GM19452 (cell line): Measurements from ENCODE around the gene R3HCC1L.

ENCODE experiments used
- ATAC-seq: cut with Tn5 transposase; IDR thresholded peaks from one replicate; pipeline ENCODE4 v1.9.1; 2021; ENCODE audit not compliant: unreplicated experiment

The R3HCC1L gene

GRCh38 chr10:98134431-98135221 is at the start of gene R3HCC1L:
R3HCC1L (plus strand) TSS chr10:98134657; CDS start chr10:98208115, 73,458 bp downstream.
- ATAC-seq, result peak; percentile 84

- ATAC-seq, result no peak
Measured at GRCh38 chr10:98085238-98085637, 49.2 kb upstream of the R3HCC1L start.

- no peak for ATAC-seq
Measured at GRCh38 chr10:98086837-98087708, 47.4 kb upstream of the R3HCC1L start.

DNA sequence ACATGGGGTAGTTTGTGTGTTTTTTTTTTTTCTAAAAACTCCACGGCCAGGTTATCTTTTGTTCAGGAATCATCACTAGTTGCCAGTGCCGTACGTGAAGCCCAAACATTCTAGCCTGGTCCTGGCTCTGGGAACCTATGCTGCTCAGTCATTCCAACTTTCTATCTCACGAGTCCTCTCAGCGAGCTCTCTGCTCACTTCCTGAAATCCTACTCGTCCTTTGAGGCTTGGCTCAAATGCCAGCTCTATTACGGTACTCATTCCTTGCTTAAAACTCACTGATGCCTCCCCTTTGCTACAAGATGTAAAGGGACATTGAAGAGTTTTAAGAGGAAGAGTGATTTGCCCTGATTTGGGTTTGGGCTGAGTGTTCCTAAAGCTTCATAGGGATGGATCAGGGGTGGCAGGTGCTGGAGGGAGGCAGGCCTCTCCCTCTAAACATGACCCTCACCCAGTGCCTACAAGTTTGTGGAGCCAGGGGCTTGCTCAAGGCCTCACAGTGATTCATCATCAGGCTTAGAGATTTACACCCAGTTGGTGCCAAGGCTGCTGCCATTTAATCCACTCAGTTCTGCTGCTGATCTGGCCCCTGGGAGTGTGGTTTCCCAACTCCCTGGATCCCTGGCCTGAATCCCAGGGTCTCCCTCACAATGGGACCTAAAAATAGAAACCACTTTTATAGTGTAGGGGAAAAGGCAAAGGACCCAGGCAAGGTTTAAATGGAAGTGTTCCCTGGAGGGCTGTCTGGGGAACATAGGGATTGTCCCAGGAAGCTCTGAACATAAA is 46.1 kb upstream of the R3HCC1L start:
- no peak for ATAC-seq

DNA sequence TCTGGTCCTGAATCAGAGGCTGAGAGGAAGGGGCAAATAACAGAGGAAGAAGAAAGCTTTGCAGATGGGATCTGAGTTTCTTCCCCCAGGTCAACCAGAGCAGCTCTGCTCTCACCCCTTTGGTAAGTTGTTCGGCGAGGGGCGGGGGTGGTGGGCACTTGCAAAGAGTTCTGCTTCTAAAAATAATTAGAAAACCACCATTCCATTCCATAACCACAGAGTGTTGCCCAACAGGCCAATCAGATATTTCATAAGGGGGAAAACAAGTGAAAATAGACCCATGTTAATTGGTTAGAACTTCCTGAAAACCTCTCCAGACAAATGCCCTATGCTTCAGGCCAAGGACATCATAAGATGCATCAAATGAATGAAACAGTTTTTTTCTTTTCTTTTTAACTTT is 43.6 kb upstream of the R3HCC1L start:
- ATAC-seq, result no peak

GRCh38 chr10:98096316-98096715 is 38.1 kb upstream of the R3HCC1L start:
- no peak for ATAC-seq

GRCh38 chr10:98096731-98097130 is 37.7 kb upstream of the R3HCC1L start:
- ATAC-seq, result no peak

- no peak for ATAC-seq
Measured at GRCh38 chr10:98097175-98097574, 37.3 kb upstream of the R3HCC1L start.

- ATAC-seq, result no peak
Measured at GRCh38 chr10:98097616-98098015, 36.8 kb upstream of the R3HCC1L start.

DNA sequence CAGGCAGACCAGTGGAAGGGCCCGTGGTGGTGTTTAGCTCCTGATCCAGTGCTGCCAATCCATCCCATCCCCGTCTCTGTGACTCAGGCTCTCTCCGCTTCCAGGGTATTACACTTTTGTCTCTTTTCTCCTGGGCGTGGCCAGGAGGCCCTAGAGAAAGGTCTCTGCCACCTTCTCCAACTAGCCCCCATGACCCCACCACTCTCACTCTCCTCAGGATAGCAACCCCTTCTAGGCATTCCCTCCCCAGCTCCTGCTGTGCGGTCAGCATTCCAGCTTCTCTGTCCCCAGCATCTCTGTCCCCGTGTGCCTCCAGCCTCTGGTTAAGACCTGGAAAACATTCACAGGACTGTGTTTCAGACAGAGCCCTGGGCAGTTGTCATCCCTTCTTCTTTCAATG is 36.2 kb upstream of the R3HCC1L start:
- ATAC-seq, result no peak

- no peak for ATAC-seq
Measured at GRCh38 chr10:98100476-98100875, 34.0 kb upstream of the R3HCC1L start.

GRCh38 chr10:98101366-98101765 is 33.1 kb upstream of the R3HCC1L start:
- no peak for ATAC-seq

- ATAC-seq, result no peak
Measured at GRCh38 chr10:98104125-98104524, 30.3 kb upstream of the R3HCC1L start.

DNA sequence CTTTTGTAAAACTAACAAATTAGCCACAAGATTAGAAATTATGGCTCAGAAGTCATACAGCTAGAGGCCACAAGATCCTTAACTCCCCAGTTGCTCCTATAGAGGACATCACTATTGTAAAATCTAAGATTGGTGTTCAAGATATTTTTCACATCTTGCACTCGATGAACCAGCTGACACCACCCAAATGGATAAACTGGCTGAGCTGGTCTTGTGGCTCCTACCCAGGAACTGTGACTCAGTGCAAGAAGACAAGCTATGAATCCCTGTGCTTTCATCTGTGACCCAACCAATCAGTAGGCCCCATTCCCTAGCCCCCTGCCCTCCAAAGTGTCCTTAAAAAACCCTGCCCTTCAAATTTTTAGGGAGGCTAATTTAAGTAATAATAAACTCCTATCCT is 27.9 kb upstream of the R3HCC1L start:
- no peak for ATAC-seq

DNA sequence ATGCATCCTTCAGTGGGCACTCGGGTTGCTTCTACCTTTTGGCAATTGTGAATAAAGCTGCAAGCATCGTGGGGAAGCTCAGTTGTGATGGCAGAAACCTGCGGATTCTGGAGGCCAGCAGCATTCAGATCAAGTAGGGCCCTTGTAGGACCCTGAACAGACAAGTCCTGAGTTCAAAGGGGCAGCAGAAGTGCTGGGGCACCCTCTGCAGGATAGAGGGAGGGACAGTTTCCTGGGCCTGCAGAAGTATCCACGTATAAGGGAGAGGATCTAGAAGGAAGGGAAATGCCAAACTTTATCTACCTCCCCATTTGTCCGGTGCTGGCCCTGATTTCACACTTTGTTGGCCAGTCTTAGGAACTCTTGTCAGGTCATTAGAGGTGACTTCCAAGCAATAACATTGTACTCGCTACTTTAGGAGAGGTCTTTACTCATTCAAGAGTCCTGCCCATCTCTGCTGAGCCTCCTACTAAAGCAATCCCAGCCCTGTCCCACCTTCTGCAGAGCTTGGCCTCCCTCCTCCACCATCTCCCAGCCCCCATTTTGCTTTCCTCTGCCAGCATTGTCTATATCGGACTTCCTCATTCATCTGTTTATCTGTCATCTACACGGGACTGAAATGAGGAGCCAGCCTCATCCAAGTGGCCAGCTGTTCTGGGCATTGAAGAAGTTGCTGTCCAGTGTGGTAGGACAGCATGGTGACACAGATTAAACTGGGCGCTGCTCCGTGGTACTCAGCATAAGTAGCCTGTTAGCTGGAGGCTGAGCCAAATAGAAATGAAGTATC is 26.6 kb upstream of the R3HCC1L start:
- ATAC-seq, result no peak

DNA sequence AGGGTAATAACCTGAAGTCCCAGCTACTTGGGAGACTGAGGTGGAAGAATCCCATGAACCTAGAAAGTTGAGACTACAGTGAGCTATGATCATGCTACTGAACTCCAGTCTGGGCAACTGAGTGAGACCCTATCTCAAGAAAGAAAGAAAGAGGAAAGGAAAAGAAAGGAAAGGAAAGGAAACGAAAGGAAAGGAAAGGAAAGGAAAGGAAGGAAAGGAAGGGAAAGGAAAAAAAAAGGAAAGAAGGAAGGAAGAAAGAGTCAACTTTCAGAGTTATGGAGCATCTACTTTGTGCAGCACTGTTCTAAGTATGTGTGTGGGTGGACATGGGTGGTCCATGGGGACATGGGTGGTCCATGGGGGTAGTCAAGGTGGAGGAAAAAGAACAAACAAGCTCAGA is 24.1 kb upstream of the R3HCC1L start:
- no peak for ATAC-seq

DNA sequence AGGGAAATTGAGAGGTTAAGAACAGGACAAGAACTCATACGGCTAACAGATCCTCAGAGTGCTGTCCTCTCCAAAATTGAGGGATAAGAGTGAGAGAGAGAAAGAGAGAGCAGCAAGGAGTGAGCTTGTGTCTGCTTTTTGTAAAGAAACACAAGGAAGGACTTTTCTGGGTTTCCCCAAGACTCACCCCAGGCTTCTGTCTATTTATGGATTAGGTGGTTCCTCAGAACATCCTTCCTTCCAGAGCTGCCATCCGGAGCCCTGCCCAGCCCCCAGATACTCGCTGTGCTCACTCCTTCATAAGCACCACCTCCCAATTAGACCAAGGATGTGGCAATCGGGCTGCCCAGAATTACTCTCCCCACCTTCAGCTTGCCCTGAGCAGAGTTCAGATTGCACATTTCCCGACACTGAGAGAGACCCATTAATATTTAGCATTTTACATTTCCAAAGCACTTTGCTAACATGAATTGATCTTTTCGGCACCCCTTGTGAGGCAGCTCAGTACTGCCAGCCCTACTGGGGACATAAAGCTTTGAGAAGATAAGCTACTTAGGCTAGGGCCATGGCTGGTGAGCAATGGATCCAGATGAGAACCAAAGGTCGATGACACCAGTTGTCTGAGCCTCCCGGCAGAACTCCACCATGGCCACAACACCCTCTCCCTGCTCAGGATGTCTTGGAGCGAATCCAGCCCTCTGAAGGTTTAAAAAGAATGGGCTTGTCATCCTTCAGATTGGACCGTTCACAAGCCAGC is 19.2 kb upstream of the R3HCC1L start:
- ATAC-seq, result no peak

DNA sequence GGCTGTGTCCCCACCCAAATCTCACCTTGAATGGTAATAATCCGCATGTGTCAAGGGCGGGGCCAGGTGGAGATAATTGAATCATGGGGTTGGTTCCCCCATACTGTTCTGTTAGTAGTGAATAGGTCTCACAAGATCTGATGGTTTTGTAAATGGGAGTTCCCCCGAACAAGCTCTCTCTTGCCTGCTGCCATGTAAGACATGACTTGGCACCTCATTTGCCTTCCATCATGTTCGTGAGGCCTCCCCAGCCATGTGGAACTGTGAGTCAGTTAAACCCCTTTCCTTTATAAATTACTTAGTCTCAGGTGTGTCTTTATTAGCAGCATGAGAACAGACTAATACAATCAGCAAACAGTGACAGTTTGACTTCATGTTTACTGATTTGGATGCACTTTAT is 14.6 kb upstream of the R3HCC1L start:
- ATAC-seq, result no peak

- ATAC-seq, result no peak
Measured at GRCh38 chr10:98125940-98126631, 8.4 kb upstream of the R3HCC1L start.
